ENCODE results near the gene FOXP4.

FOXP4 gene

DNA sequence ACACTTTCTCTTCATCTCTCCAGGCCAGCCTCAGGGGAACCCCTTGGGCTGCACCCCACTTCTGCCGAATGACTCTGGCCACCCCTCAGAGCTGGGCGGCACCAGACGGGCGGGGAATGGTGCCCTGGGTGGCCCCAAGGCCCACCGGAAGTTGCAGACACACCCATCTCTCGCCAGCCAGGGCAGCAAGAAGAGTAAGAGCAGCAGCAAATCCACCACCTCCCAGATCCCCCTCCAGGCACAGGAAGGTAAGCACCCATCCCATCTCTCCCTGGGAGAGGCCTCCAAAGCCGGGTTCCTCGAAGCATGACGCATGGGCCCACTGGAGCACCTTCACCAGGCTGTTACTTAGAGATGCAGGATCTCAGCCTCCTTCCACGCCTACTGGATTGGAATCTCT, 103.4 kb downstream of the FOXP4 start:
- no peak for ATAC-seq

DNA sequence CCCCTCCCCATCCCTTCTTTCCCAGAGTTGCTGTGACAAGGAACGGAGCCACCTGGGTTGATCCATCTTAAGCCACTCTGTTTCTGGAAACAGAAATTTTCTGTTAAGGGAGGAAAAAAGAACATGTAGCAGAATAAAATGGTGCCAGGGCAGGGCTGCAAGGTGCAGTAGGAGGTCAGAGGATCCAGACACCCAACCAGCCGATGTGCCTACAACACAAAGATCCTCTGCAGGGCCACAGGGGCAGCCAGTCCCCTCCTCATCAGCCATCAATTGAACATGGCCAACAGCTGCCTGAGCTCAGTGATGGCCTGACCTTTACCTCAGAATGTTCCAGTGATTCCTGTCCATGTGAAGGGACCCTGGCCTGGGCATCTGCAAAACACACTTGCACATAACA, 103.9 kb downstream of the FOXP4 start:
- ATAC-seq: no peak

DNA sequence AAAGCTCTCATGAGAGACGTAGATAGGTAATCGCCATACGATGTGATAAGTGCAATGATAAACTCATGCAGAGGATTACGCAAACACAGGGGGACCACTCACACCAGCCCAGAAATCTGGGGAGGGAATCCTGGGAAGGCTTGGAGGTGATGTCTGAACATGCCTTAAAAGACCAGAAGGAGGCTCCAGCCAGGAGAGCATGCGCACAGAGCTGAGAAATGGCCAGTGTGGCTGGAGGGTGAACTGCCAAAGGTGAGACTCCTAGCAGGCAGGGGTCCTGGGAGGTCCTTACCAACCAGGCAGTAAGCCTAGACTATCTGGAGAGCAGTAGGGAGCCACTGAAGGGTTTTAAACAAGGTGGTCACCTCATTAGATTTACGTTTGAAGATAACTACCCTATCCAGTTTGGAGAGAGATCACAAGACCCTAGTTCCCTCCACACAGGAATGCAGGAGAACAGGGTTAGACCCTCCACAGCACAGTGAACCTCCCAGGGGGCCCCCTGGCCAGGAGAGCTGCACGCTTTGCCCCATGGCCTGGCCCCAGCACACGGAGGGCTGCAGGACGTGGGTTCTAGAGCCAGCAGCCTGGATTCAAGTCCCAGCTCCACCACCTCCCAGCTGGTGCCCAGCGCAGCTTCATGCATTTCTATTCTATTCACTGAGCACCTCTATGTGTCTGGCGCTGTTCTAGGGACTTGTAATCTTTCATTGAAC, 105.2 kb downstream of the FOXP4 start:
- no peak for ATAC-seq

All from activated CD4-positive, CD25-positive, alpha-beta regulatory T cell treated with anti-CD3 and anti-CD28 coated beads, Interleukin-2, amount 50 U/mL, for 24 hours (primary cell).